HG02885 (cell line): ENCODE results near the gene SH3PXD2B.

ENCODE experiments used
- ATAC-seq: cut with Tn5 transposase; IDR thresholded peaks from one replicate; pipeline ENCODE4 v1.9.1; 2021; ENCODE audit warnings: mild to moderate bottlenecking; ENCODE audit not compliant: unreplicated experiment, poor library complexity

Gene SH3PXD2B

DNA sequence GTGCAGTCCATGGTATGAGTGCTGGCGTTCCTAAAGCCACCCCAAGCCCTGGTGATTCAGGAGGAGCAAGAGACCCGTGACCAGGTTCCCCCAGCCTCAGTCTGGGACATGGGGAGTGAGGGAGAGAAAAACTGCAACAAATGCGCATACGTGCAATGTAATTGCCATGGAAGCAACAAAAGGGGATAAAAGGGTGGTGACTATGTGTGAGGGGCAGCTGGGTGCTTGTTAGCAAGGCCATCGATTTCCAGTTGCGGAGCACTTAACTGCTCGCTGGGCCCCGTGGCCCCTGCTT lies 709 bp upstream of the SH3PXD2B start:
- no peak for ATAC-seq

GRCh38 chr5:172453986-172454357 lies 353 bp downstream of the SH3PXD2B start:
- no peak for ATAC-seq

- no peak for ATAC-seq
These were observed 929 bp downstream of the SH3PXD2B start for GRCh38 chr5:172453206-172453985.

DNA sequence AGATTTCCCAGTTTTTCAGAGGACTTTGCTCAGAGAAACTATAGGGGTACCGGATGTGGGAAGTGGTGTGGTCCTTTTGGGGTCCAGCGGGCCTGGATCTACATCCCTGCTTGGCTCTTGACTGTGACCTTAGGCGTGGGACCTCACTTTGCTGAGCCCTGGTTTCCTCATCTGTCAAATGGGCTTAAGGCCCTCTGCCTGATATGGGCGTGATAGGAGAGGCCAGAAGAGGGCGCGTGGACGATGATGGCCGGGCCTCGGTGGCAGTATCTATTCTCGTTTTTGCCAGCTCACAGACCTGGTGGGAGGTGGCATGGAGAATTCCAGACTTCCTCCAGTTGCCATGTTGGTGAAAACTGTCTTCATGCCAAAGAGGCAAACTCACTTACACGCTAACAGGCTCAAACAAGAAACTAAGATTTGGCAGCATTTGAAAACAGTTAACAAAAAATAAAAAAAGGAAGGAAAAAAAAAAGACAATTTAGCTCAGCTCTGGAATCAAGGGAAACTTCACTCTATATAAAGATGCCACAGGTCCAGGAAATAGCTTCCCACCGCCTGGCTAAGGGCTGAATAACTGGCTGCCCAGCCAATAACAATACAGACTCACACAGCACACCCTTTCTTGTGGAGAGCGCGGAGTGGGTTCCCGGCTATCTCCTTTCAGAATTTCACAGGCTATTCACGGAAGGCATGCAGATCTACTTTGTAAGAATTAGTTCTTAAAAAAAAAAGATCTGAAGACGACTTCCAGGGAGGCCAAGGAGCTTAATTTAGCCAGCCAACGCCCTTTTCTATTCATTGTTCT lies 1.7 kb downstream of the SH3PXD2B start:
- no peak for ATAC-seq

GRCh38 chr5:172451771-172452197 lies 2.5 kb downstream of the SH3PXD2B start:
- no peak for ATAC-seq

DNA sequence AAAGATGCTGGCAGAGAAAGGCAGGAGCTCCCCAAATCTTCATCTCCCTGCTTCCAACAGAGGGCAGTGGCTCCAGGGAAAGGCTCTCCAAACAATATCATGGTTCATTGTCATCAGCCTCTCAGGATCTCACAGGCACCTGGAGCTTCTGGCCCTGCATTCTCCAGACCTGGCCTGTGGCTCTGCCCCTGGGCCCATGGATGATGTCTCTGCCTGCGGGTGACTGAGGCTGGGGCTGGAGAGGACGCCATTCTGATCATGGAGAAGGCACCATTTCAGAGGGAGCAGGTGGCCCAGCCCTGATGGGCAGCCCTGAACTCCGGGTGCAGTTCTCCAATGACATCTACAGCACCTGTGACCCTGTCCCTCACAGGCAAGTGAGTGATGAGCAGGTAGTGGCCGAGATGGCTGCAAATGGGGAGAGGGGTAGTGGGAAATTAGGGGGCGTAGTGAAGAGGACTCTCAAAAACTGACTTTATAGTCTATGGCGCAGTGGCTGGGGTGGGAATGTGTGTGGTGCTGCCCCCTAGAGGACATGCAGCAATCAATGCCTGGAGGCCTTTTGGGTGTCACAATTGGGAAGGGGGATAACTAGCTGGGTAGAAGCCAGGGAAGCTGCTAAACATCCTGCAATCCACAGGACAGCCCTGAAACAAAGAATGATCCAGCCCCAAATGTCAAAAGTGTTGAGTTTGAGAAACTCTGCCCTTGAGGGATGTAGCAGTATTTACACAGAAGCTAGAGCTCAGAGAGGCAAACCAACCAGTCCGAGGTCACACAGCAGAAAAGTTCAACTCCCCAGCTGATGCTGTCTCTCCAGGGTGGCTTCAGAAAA lies 3.2 kb downstream of the SH3PXD2B start:
- ATAC-seq = no peak

- ATAC-seq = no peak
These were observed 3.9 kb downstream of the SH3PXD2B start for GRCh38 chr5:172450453-172450852.

DNA sequence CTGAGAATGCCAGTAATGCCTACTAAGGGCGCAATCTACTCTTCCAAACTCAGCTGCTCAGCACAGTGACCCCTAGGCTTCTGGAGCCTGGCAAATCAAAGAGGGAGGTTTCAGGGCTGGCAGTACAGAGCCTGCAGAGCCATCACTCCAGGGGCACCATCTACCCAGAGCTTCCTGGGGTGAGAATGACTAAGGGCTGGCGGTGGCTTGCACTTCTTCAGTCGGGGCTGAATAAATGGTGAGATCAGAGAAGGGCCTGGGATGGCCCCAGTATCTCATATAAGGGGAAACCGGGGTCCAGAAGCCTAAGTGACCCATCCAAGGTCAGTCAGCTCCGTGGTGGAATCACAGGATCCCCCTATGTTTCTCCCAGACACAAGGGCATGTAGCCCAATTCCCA lies 5.3 kb downstream of the SH3PXD2B start:
- ATAC-seq = no peak

- ATAC-seq = no peak
These were observed 6.5 kb downstream of the SH3PXD2B start for GRCh38 chr5:172447646-172448365.

GRCh38 chr5:172446336-172447051 lies 7.8 kb downstream of the SH3PXD2B start:
- ATAC-seq = no peak

GRCh38 chr5:172445866-172446265 lies 8.5 kb downstream of the SH3PXD2B start:
- no peak for ATAC-seq

DNA sequence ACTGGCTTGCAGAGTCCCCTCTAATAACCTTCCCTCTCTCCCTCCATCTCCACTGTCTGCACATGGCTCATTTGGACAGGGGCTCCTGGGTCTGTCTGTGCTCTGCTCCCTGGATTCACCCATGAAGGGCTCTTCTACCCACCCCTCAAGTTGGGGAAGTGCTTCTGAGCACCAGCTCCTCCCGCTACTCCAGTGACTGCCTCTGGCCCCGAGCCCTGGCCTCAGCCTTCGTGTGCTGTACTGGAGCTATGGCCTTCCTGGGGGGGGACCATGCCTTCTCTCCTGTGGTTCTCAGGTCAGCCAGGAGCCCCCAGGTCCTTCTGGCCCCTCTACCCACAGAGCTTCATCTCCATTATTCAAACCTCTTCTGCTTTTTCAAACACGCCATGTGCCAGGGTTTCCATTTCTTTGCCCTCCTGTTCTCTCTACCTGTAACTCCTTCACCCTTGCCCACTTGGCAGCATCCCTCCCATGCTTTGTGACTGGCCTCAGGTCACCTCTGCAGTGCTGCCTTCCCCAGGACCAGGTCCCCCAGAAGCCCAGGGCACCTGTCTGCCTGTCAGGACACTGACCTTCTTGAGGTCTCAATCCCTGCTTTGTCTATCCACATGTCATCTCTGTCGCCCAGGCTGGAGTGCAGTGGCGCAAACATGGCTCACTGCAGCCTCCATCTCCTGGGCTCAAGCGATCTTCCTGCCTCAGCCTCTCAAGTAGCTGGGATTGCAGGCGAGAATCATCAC lies 9.5 kb downstream of the SH3PXD2B start:
- ATAC-seq = no peak

DNA sequence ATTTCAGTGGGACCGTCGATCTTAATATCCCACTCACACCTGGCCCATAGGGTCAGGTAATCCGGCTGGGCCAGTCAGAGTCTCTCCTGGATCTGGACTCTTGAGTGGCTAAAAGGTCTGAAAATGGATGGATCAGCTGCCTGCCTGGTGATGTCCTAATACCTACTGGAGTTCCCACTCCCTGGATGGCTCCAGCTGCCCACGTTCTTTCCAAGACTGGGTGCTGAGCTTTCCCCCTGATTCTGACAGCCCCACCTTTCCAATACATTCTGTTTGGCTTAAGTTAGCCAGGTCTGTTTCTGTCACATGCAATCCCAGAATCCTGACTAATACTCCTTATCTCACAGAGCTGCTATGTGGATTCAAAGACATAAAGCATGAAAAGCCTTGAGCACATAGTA lies 10.2 kb downstream of the SH3PXD2B start:
- no peak for ATAC-seq

DNA sequence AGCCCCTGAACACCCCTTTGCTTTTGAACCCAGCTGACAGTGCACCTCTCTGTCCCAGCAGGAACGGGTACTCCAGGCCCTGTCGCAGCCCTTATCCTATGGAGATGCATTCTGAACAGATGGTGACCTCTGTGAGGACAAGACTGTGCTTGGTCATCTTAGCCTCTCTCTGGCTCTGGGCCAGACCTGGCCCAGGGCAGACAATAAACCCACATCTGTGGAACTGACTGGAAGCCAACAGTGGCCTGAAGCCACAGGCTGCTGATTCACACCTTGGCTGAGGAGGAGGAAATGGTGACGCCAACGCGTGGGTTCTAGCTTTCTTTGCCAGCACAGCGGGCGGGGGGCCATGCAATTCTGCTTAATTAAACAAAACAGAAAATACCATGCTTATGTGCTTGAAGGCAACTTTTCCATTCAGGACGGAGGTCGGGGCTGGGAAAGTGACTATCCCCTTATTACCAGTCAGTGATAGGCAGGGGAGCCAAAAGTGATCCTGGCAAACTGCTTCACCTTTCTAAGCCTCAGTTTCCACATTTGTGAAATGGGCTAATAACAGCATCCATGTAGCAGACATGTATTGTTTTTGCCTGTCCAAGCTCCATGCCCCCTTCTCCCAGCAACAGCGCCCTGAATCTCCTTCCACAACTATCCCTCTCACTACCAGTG lies 10.8 kb downstream of the SH3PXD2B start:
- ATAC-seq = no peak

DNA sequence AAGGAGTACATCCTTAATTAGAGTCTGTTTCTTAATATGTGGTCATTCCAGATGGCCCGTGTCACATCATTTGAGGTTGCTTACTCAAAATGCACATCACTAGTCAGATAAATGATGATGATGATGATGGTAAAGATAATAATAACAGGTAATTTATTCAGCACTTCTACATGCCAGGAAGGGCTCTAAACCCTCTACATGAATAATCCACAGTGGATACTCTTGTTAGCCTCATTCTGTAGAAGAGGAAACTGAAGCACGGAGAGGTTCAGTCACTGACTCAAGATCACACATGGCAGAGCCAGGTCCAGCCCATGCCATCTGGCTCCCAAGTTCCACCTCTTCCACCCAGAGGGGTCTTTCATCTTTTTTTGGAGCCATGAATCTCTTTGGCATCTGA lies 11.7 kb downstream of the SH3PXD2B start:
- no peak for ATAC-seq

DNA sequence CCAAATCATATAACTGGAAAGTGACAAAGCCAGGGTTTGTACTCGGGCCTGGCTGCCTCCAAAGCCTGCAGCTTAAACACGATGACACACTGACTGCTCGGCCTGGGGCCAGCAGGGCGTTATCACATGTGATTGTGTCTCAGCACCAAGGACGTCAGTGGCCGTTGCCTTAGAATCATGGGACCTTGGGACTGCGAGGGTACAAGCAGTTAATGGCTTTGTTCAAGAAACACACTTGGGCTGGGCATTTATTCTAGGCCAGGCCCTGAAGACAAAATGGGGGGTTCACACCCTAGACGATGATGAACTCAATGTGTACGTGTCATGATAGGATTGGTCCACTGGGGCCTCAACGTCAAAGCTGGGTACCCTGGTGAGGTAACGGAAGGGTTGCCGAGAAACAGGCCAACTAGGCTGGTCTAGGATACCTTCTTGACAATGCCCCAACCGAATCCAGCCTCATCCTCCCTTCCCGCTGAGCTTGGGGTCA lies 13.0 kb downstream of the SH3PXD2B start:
- ATAC-seq = no peak

GRCh38 chr5:172440486-172440885 lies 13.8 kb downstream of the SH3PXD2B start:
- ATAC-seq = no peak

DNA sequence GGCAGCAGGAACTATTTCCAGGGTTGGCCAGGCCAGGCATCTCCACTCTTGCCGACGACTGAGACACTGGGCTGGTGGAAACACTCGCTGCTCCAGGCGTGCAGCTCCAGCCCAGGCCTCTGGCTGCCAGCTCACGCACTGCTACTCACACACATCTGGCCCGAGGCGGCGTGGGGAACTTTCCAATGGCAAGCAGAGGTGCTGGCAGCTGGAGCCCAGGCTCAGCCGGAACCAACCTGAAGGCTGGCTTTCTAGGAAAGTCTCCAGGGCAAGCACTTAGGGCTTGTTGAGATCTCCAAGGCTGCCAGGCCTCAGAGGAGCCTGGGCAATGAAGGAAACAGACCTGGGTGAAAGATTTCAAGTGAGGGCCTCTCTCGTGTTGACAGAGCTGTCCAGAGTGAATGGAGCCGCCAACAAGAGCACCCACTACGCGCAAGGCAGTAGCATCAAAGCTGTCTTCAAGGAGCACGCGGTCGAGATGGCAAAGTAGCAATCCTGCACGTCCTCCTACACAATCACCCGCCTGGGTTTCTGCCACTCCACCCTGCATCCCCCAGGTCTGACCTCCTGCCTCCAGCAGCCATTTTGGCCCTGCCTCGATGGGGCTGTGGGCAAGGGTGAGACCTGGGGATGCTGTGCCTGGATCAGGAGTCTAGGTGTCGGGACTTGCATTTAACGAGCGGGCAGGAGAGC lies 14.4 kb downstream of the SH3PXD2B start:
- ATAC-seq = no peak
